ENCODE data around the gene BTG3.

GRCh38 chr21:17631195-17631594, 18.5 kb upstream of the BTG3 start:
- TF ChIP-seq CTCF (IDR thresholded peaks at IDR 0.05) (no peak), POLR2A (IDR thresholded peaks at IDR 0.05) (no peak), EP300 (IDR thresholded peaks at IDR 0.05) (no peak)
